ENCODE data around the gene APEH.
A peak's percentile ranks its signal among the peaks of the same experiment; 100 is the strongest.
"Not testable (repeated sequence)": the region's sequence is repeated elsewhere in the genome, so short reads cannot be mapped to it uniquely, and the experiment has no call there.

The APEH gene

GRCh38 chr3:49694409-49695070 lies 20.4 kb downstream of the APEH start:
- not testable (repeated sequence) for DNase-seq

- not testable (repeated sequence) for DNase-seq
These were observed 21.3 kb downstream of the APEH start for GRCh38 chr3:49695350-49696015.

GRCh38 chr3:49699281-49699979 lies 25.3 kb downstream of the APEH start:
- DNase-seq = peak in 1 of 2 experiments; percentile 13

DNA sequence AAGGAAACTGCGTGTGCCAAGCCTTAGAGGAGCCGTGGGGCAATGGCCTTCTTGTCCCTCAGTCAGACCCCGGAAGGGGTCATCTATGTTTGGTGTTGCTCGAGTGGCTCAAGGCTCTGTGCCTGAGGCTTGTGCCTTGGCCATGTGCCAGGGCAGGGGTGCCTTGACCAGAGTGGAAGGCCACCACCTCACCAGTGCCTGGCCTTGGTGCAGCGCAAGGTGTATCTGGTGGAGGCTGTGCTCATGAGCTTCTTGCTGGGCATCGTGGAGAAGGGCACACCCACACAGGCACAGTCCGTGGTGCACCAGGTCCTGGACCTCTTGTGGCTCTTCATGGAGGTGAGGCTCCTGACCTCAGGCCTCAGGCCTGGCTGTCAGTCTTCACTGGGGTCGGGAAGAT lies 25.9 kb downstream of the APEH start:
- no peak for DNase-seq

DNA sequence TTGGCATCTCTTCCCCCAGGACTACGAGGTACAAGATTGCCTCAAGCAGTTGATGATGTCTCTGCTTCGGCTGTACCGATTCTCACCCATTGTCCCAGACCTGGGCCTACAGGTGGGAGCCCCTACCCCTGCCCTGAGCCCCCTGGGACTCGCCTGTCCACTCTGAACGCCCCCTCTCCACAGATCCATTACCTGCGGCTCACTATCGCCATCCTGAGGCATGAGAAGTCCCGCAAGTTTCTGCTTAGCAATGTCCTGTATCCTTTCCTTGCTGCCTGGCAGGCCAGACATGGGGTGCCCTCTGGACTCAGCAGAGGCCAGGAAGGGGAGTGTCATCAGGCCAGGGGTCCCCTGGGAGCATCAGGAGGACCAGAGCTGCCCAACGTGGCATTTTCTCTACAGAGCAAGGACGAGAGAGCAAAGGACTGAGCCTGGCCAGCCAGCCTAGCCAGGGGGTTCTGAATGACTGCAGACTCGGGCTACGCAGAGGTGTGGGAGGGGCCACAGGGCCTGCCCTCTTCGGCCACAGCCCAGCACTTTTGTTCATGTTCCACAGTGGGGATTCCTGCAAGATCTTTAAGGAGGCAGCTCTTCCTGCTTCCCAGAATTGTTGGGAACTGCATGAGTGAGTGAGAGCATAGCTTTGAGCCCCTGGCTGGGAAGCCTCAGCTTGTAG lies 26.4 kb downstream of the APEH start:
- DNase-seq = no peak

GRCh38 chr3:49701388-49702077 lies 27.4 kb downstream of the APEH start:
- no peak for DNase-seq

DNA sequence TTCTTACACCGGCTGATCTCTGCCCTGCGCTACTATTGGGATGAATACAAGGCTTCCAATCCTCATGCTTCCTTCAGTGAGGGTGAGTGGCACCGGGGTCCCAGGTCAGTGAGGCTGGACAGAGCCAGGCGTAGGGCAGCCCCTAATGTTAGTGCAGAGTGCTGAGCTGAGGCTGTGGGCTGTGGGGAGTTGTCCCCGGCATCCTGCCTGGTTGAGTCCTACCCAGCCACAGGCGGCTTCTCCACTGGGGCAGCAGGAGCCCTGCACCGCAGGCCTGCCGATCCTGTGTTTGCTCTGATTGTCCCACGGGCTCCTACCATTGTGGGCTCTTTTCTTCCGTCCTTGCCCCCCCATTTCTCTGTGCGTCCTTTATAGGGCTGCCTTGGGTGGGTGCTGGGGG lies 28.5 kb downstream of the APEH start:
- no peak for DNase-seq

DNA sequence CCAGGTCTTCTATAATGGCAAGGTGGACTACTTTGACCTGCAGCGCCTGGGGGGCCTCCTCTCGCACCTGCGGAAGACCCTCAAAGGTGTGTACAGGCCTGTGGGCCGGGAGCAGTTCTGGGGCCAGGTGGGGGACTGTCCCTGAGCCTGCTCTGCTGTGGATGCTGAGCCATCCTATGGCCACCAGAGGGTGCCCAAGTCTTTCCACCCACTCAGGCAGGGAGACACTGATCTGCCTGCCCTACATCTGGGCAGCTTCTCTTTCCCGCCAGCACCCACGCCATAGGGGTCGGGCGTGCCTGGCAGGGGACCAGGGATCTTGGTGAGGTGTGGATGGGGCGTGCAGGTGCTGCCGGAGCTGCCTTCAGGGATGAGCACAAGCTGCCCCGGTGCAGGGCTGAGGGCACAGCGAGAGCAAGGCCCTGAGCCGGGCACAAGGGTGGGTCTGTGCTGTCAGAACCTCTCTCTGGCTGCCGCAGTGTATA lies 29.3 kb downstream of the APEH start:
- peak; percentile 22 to 79 for DNase-seq

- no peak for DNase-seq
These were observed 29.8 kb downstream of the APEH start for GRCh38 chr3:49703956-49704355.

DNA sequence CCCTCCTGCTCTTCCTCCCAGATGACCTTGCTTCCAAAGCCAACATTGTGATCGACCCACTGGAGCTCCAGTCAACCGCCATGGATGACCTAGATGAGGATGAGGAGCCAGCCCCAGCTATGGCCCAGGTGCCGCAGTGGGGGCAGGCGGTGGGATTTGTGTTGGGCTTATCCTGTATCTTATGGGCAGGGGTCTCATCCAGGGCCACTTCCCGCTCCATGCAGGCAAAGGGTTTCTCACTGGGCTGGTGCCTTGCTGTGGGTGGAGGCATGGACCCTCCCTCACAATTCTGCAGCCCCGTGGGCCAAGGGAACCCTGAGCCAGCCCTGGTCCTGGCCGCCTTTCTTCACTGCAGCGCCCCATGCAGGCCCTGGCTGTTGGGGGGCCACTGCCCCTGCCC lies 30.5 kb downstream of the APEH start:
- DNase-seq = no peak

DNA sequence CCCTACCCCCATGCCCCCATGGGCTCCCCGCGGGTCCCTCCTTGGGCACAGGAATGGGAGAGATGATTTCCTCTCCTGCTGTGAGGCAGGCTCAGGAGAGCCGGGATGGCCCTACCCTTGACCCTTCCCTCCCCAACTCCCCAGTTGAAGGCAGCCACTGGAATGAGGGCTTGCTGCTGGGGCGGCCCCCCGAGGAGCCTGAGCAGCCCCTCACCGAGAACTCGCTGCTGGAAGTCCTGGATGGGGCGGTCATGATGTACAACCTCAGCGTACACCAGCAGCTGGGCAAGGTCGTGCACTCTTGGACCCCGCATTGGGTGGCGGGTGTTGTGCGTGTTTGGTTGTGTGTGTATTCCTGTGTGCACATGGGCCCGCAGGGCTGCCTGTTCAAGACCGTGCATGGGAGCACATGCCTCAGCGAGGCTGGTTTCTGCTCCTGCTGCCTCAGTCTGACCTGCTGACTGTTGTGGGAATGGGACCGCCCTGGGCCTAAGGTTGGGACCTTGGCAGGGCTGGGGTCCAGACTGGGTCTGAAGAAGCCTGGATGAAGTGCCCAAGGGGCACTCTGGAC lies 31.3 kb downstream of the APEH start:
- no peak for DNase-seq

DNA sequence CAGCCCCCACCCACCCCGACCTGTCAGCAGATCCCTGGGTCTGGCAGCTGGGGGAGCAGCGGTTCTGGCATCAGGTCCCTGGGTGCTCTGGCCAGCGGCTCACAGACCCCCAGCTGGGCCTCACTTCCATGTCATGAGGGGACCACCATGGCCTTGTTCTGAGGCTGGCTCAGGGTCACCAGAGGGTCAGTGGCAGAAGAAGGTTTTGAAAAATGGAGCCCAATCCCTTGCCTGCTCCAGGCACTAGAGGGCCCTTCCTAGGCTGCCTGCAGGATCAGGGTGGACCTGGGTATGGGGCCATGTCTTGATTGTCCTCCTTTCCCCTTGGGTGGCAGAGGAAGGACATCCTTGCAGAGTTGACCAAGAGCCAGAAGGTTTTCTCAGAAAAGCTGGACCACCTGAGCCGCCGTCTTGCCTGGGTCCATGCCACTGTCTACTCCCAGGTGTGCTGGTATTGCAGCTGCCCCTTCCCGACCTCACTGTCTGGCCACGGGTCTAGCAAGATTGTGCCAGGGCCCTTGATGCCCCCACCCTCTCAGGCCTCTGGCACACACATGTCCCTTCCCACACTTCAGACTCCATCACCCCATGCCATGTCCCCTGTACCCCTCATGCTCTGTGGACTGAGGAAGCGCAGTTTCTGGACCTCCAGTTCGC lies 32.4 kb downstream of the APEH start:
- DNase-seq = no peak

DNA sequence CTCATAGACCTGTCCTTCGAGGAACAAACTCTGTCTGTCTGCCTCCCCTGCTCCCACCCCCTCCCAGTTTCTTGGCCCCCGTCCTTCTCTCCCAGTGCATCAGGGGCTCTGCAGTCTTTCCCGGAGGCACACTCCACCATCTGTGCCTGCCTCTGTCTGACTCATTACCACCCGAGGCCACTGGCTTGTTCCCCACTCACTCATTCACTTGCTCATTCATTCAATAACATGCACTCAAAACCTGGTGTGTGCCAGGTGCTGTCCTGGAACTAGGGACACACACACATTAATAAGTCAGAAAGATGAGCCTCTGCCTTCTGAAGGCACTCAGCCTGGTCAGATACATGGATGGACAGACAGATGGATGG lies 32.9 kb downstream of the APEH start:
- DNase-seq = no peak

GRCh38 chr3:49709852-49710251 lies 35.7 kb downstream of the APEH start:
- no peak for DNase-seq

- no peak for DNase-seq
These were observed 37.3 kb downstream of the APEH start for GRCh38 chr3:49711489-49711888.

DNA sequence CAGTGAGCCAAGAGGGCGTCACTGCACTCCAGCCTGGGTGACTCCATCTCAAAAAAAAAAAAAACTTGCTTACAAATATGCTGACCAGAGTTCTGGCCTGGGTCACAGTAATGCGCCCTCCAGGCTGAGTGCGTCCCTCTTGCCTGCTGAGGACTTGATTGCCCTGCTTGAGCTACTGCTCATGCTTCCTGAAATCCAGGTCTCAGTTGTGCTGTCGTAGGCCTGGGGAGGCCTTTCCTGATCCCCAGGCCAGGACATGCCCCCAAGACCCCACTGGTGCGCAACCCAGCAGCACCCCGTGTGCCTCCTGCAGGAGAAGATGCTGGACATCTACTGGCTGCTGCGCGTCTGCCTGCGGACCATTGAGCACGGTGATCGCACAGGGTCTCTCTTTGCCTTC lies 38.0 kb downstream of the APEH start:
- DNase-seq = no peak

- DNase-seq = no peak
These were observed 38.6 kb downstream of the APEH start for GRCh38 chr3:49712631-49713317.

GRCh38 chr3:49713336-49714105 lies 39.4 kb downstream of the APEH start:
- no peak for DNase-seq

DNA sequence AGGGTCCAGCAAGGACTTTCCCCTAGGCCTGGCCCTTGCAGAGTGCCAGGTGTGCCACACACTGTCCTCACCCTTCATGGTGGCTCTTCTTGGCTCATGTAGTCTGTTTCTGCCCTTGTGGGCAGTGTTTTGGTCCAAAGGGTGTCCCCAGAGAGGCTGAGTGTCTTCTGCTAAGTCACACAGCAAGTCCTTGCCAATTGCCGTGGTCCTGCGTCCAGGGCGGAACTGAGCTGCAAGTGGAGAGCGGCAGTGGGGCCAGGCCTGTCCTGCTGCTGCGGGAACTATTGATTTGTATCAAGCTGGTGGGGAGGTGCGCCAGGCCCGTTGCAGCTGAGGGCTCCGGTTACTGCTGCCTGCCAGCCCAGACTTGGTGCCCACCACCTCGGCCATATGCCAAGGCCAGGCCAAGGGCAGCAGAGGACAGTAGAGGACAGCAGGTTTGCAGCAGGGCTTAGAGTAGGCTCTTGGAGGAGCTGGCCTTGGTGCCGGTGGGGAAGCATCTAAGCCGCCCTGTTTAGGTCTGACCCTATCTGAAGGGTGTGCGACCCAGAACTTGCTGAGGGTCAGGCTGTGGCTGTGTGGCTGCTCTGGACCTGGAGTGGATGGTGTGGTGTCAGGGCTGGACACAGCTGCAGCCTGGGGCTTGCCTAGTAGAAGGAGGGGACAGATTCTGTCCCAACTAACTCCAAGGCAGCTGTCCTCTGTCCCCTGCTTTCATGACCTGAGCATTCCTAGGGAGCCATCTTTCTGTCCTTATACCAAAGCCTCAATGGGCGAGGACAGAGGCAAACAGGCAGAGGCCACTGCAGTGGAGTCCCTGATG lies 40.8 kb downstream of the APEH start:
- no peak for DNase-seq
